DOHH2 (cell line): ENCODE measurements around the gene FOXP3.

Experiments
- CTCF ChIP-seq: fragments of 200-600 bp; sonication (generic); IDR thresholded peaks from one replicate; pipeline ENCODE4 v1.5.1; 2014; ENCODE audit warnings: antibody characterized with exemption, mild to moderate bottlenecking, low read depth, low read length; ENCODE audit not compliant: poor library complexity, severe bottlenecking
- EZH2phosphoT487 ChIP-seq: fragments of 200-600 bp; sonication (generic); IDR thresholded peaks from 2 replicates; pipeline ENCODE4 v1.6.1; 2017; ENCODE audit warnings: borderline replicate concordance, mild to moderate bottlenecking, antibody characterized with exemption, low read length, moderate library complexity, mixed read lengths

GRCh38 chrX:49286581-49286980 lies 22.1 kb upstream of the FOXP3 start:
- TF ChIP-seq CTCF, result no peak
- TF ChIP-seq EZH2phosphoT487, result no peak
